Activated CD8-positive, alpha-beta memory T cell treated with anti-CD3 and anti-CD28 coated beads for 24 hours (primary cell): Measurements from ENCODE around the gene ORAI2.

Source experiments
- DNase-seq: peaks from one replicate; pipeline ENCODE4 v3.0.0-alpha.2; 2020

The ORAI2 gene

GRCh38 chr7:102415685-102416225 lies 17.6 kb upstream of the ORAI2 start:
- DNase-seq, result peak; percentile 86

GRCh38 chr7:102416406-102416805 lies 17.0 kb upstream of the ORAI2 start:
- DNase-seq, result no peak

GRCh38 chr7:102417105-102417504 lies 16.3 kb upstream of the ORAI2 start:
- DNase-seq, result no peak

- no peak for DNase-seq
Measured at GRCh38 chr7:102418592-102418991, 14.8 kb upstream of the ORAI2 start.

GRCh38 chr7:102421706-102422240 lies 11.6 kb upstream of the ORAI2 start:
- no peak for DNase-seq

- no peak for DNase-seq
Measured at GRCh38 chr7:102424129-102424551, 9.2 kb upstream of the ORAI2 start.

- DNase-seq, result no peak
Measured at GRCh38 chr7:102424787-102425218, 8.6 kb upstream of the ORAI2 start.

GRCh38 chr7:102425639-102426267 lies 7.6 kb upstream of the ORAI2 start:
- DNase-seq, result peak; percentile 93

- DNase-seq, result peak; percentile 88
Measured at GRCh38 chr7:102426268-102427018, 6.9 kb upstream of the ORAI2 start.

GRCh38 chr7:102427019-102427405 lies 6.4 kb upstream of the ORAI2 start:
- no peak for DNase-seq

GRCh38 chr7:102429141-102429899 lies 4.1 kb upstream of the ORAI2 start:
- DNase-seq, result no peak

GRCh38 chr7:102431617-102432298 lies 1.6 kb upstream of the ORAI2 start:
- DNase-seq, result peak; percentile 78

- peak; percentile 65 for DNase-seq
Measured at GRCh38 chr7:102432442-102433218, 745 bp upstream of the ORAI2 start.

GRCh38 chr7:102434039-102434486 lies 688 bp downstream of the ORAI2 start:
- DNase-seq, result peak; percentile 63

GRCh38 chr7:102436118-102436517 lies 2.7 kb downstream of the ORAI2 start:
- DNase-seq, result no peak

- DNase-seq, result no peak
Measured at GRCh38 chr7:102439963-102440795, 6.8 kb downstream of the ORAI2 start.

GRCh38 chr7:102444961-102445673 lies 11.7 kb downstream of the ORAI2 start:
- DNase-seq, result no peak

GRCh38 chr7:102445674-102446071 lies 12.3 kb downstream of the ORAI2 start:
- no peak for DNase-seq

- no peak for DNase-seq
Measured at GRCh38 chr7:102446387-102447156, 13.2 kb downstream of the ORAI2 start.
